BLaER1 (cell line): ENCODE data around the gene GPR158.

Source experiments
- H3K27ac ChIP-seq: shearing (Covaris generic); formaldehyde crosslinking; 2 replicates; pipeline ENCODE4 v1.8.1; 2022
- H3K27me3 ChIP-seq: shearing (Covaris generic); formaldehyde crosslinking; 2 replicates; pipeline ENCODE4 v1.8.1; 2022
- H3K36me3 ChIP-seq: shearing (Covaris generic); formaldehyde crosslinking; 2 replicates; pipeline ENCODE4 v1.8.1; 2022
- H3K4me1 ChIP-seq: shearing (Covaris generic); formaldehyde crosslinking; 2 replicates; pipeline ENCODE4 v1.8.1; 2022
- H3K4me2 ChIP-seq: shearing (Covaris generic); formaldehyde crosslinking; 2 replicates; pipeline ENCODE4 v1.8.1; 2022
- H3K4me3 ChIP-seq: shearing (Covaris generic); formaldehyde crosslinking; 2 replicates; pipeline ENCODE4 v1.8.1; 2022
- H3K9ac ChIP-seq: shearing (Covaris generic); formaldehyde crosslinking; 2 replicates; pipeline ENCODE4 v1.8.1; 2022
- H3K9me3 ChIP-seq: shearing (Covaris generic); formaldehyde crosslinking; 2 replicates; pipeline ENCODE4 v1.8.1; 2022
- H4K20me1 ChIP-seq: shearing (Covaris generic); formaldehyde crosslinking; 2 replicates; pipeline ENCODE4 v1.8.1; 2022
- Cebpa-rat ChIP-seq: shearing (Covaris generic); IDR thresholded peaks from 2 replicates; pipeline ENCODE4 v1.8.1; 2022

The GPR158 gene

DNA sequence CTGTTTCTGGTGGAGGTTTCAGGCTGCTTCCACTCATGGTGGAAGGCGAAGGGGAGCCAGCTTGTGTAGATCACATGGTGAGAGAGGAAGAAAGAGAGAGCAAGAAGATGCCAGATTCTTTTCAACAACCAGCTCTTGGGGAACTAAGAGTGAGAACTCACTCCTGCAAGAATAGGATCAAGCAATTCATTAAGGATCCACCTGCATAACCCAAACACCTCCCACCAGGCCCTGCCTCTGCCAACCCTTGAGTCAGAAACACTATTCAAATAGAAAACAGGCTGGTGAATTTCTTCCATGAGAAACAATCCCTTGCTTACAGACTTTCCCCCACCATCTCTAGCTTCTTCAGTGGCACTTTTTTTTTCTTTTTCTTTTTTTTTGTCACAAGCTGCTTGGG, 317.2 kb downstream of the GPR158 start:
- H3K4me2 ChIP-seq = no peak overlapping the region
- H3K36me3 ChIP-seq = no peaks in the 10 kb centered on the region
- no peaks in the 10 kb centered on the region for H4K20me1 ChIP-seq
- no peaks in the 10 kb centered on the region for H3K27me3 ChIP-seq
- no peaks in the 10 kb centered on the region for H3K4me1 ChIP-seq
- no peak for TF ChIP-seq Cebpa-rat
- no peak overlapping the region for H3K4me3 ChIP-seq
- no peak overlapping the region for H3K9ac ChIP-seq
- no peaks in the 10 kb centered on the region for H3K9me3 ChIP-seq
- H3K27ac ChIP-seq = no peak overlapping the region

DNA sequence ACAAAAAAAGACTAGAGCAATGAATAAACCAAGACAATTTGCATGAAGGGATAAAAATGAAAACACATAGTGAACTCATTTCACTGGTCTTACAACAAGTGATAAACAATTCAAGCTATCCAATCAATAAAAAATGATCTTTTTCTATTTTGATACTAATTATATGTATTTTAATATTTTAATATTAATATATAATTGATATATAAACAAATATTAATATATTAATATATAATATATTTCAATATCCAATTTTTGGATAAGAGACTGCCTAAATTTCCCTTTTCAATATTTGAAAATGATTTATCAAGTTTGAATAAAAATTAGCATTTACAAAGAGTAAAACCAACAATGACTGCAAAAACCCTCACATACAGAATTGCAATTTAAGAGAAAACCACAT, 317.9 kb downstream of the GPR158 start:
- no peaks in the 10 kb centered on the region for H3K9me3 ChIP-seq
- no peak for TF ChIP-seq Cebpa-rat
- no peaks in the 10 kb centered on the region for H3K4me1 ChIP-seq
- no peak overlapping the region for H3K4me3 ChIP-seq
- no peaks in the 10 kb centered on the region for H3K36me3 ChIP-seq
- no peak overlapping the region for H3K27ac ChIP-seq
- H4K20me1 ChIP-seq = no peaks in the 10 kb centered on the region
- no peak overlapping the region for H3K9ac ChIP-seq
- no peak overlapping the region for H3K4me2 ChIP-seq
- no peaks in the 10 kb centered on the region for H3K27me3 ChIP-seq

DNA sequence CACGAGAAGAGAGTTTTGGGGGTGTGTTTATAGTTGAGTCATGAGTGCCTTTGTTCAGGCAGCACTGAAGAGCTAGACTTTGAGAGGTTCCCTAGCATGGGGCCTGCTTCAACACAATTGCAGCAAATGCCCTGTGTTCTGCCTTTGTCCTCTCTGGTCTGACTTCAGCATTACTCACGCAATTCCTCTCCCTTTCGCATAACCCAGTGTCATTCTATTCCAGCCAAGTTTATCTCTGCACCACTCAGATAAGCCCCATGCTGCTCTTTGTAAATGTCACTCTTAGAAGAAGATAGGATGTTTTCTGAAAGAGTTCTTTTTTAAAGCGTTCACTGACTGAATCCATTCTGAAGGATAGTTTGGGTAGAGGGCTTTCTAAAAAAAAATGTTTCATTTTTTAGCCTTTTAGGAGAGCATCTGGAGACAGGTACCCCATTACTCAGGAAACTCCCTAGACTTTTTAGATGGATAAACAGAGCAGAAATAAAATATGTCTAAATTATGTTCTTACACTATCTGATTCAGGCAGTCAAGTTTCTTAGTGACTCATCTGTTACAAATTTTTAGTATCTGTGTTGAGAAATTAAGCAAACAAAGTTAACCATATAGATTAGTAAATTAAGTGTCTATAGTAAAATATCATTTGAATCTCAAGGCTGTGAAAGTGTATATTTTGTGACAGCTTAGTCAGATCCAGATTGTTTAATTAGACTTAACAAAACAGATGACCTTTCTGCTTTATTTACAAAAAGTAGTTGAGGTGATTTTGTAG, 318.5 kb downstream of the GPR158 start:
- H4K20me1 ChIP-seq = no peaks in the 10 kb centered on the region
- no peak overlapping the region for H3K9ac ChIP-seq
- no peak overlapping the region for H3K4me3 ChIP-seq
- H3K4me2 ChIP-seq = no peak overlapping the region
- H3K36me3 ChIP-seq = no peaks in the 10 kb centered on the region
- H3K4me1 ChIP-seq = no peaks in the 10 kb centered on the region
- no peak overlapping the region for H3K27ac ChIP-seq
- H3K27me3 ChIP-seq = no peaks in the 10 kb centered on the region
- TF ChIP-seq Cebpa-rat = no peak
- H3K9me3 ChIP-seq = no peaks in the 10 kb centered on the region

DNA sequence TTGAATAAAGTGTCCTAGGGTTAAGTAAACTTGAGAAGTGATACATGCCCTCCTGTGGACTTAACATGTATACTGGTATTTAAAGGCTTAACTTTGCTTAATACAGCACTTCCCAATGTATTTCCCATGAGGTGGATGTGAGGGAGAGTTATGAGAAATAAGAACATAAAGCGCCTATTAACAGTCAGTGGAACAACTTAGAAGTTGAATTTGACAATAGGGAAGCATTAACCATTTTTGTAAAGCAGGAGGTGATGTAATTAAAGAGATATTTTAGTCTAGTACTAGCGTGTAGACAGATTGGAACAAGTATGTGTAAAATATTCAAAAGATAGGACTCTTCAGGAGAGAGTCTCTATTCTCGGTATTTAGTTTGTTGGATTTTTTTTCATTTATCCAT, 322.4 kb downstream of the GPR158 start:
- H4K20me1 ChIP-seq = no peaks in the 10 kb centered on the region
- no peak overlapping the region for H3K4me2 ChIP-seq
- TF ChIP-seq Cebpa-rat = no peak
- no peak overlapping the region for H3K4me3 ChIP-seq
- H3K27me3 ChIP-seq = no peaks in the 10 kb centered on the region
- H3K4me1 ChIP-seq = no peaks in the 10 kb centered on the region
- H3K27ac ChIP-seq = no peak overlapping the region
- no peaks in the 10 kb centered on the region for H3K36me3 ChIP-seq
- H3K9ac ChIP-seq = no peak overlapping the region
- no peaks in the 10 kb centered on the region for H3K9me3 ChIP-seq

DNA sequence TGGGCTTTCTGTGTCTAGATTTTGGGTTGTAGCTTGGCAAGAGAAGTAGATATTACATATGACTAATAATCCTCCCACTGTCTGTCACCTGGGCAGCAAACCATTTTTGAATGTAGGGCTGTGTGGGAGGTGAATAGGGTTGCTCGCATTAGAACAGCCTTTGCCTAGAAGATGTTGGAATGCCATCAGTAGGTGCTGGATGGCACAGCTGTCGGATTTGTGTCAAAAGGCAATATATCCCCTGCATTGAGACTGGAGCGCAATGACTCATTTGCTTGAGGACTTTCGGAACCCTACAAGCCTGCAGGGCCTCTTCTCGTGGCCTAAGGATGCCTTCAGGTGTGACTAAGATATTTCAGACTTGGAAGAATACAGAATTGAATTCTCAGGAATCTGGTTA, 323.8 kb downstream of the GPR158 start:
- Histone ChIP-seq H3K27me3 (no peaks in the 10 kb centered on the region), H3K27ac (no peak overlapping the region), H3K9ac (no peak overlapping the region), H3K36me3 (no peaks in the 10 kb centered on the region), H4K20me1 (no peaks in the 10 kb centered on the region), H3K9me3 (no peaks in the 10 kb centered on the region), H3K4me2 (no peak overlapping the region), H3K4me3 (no peak overlapping the region), H3K4me1 (no peaks in the 10 kb centered on the region)
- TF ChIP-seq Cebpa-rat = no peak

DNA sequence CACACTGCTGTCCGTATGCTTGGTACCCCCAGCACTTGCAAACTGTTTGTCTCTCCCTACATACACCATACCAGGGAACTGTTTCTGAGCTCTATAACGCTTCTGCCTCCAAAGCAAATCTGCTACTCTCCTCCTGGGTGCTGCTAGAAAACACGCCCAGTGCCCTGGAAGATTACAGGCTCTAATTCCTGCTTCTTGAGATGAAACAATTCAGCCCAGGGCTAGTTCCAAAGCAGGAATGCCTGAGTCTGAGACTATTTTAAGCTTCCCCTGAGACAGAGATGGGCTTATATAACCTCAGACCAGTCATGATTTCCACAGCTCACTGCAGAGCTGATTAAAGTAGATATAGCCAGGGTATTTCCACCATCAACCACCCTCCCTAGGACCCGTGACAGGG, 327.1 kb downstream of the GPR158 start:
- Histone ChIP-seq H4K20me1 (no peaks in the 10 kb centered on the region), H3K9ac (no peak overlapping the region), H3K9me3 (no peaks in the 10 kb centered on the region), H3K4me1 (no peaks in the 10 kb centered on the region), H3K27me3 (no peaks in the 10 kb centered on the region), H3K4me2 (no peak overlapping the region), H3K36me3 (no peaks in the 10 kb centered on the region), H3K27ac (no peak overlapping the region), H3K4me3 (no peak overlapping the region)
- TF ChIP-seq Cebpa-rat = no peak

DNA sequence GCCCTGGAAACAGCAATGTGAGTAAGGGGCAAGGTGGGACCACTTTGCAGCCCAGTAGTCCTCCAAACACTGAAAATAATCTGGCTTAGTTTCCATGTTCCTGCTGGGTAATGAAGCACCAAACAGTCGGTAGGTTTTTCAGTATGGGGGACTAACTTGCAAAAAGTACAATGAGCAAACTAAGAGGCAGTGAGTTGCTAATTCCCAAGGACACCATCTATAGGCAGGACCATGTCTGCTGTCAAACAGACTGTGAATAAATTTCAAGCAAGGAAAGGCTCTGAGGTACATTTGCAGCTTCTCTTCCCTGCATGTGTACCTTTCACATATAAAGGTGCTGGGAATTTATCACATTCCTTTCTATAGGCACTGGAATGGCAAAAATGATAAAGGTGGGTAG, 327.7 kb downstream of the GPR158 start:
- Histone ChIP-seq H3K9me3 (no peaks in the 10 kb centered on the region), H4K20me1 (no peaks in the 10 kb centered on the region), H3K4me2 (no peak overlapping the region), H3K27me3 (no peaks in the 10 kb centered on the region), H3K9ac (no peak overlapping the region), H3K27ac (no peak overlapping the region), H3K36me3 (no peaks in the 10 kb centered on the region), H3K4me1 (no peaks in the 10 kb centered on the region), H3K4me3 (no peak overlapping the region)
- TF ChIP-seq Cebpa-rat = no peak

DNA sequence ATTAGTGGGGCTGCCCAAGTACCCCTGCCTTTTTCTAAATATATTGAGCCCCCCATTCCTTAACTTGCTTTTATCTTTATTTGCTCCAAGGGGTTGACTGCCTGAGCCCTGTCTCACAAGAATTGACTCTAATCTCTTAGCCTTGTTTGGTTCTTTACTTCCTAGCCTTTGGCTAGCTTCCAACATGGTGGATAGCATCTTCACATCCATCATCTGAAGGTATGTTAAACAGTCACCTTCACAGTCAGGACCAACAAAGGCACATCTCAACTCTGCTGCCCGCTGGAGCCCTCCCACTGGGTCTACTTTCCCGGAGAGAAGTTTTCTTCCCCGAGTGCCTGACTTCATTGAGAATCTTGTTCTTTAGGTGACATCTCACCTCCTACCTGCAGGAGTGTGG, 329.5 kb downstream of the GPR158 start:
- no peak for TF ChIP-seq Cebpa-rat
- Histone ChIP-seq H4K20me1 (no peaks in the 10 kb centered on the region), H3K4me2 (no peak overlapping the region), H3K4me1 (no peaks in the 10 kb centered on the region), H3K36me3 (no peaks in the 10 kb centered on the region), H3K27ac (no peak overlapping the region), H3K9ac (no peak overlapping the region), H3K9me3 (no peaks in the 10 kb centered on the region), H3K4me3 (no peak overlapping the region), H3K27me3 (no peaks in the 10 kb centered on the region)

DNA sequence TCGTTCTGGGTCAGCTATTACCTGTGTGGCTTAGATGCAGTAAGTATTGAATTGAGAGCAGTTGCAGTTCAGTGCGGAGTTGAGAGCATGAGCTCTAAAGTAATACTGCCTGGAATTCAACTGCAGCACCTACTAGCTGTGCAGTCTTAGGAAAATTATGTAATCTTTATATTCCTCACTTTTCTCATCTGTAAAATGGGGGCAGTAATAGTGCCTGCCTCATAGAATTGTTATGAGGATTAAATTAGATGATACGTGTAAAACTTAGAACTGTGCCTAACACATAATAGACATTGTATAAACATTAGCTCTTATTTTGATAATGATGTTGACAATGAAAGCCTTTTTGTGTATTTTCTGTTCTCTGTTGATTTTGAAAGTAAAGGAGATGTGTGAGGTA, 330.0 kb downstream of the GPR158 start:
- H3K4me3 ChIP-seq = no peak overlapping the region
- no peak overlapping the region for H3K9ac ChIP-seq

DNA sequence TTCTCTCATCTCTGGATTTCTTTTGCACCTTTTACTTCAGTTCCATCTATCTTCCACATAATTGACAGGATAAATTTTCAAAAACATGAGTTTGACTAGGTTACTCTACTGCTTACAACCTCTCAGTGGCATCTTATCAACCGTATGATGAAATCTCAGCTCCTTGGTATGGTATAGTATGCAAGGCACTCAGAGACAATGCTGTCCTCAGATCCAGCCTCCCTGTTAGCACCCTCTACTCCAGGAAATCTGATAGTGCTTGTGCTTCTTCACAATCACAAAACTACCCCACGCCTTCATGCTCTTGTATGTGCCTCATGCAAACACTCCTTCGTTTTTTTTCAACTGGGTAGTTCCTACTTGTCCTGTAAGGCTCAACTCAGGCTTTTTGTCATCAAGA, 330.7 kb downstream of the GPR158 start:
- H4K20me1 ChIP-seq = no peaks in the 10 kb centered on the region
- H3K4me3 ChIP-seq = no peak overlapping the region
- H3K4me1 ChIP-seq = no peaks in the 10 kb centered on the region
- H3K27me3 ChIP-seq = no peaks in the 10 kb centered on the region
- H3K36me3 ChIP-seq = no peaks in the 10 kb centered on the region
- no peak overlapping the region for H3K27ac ChIP-seq
- H3K9ac ChIP-seq = no peak overlapping the region
- TF ChIP-seq Cebpa-rat = no peak
- H3K4me2 ChIP-seq = no peak overlapping the region
- H3K9me3 ChIP-seq = no peaks in the 10 kb centered on the region

More for the DNA sequence above, 330.0 kb downstream of the GPR158 start:
- no peaks in the 10 kb centered on the region for H3K27me3 ChIP-seq
- H4K20me1 ChIP-seq = no peaks in the 10 kb centered on the region
- TF ChIP-seq Cebpa-rat = no peak
- no peaks in the 10 kb centered on the region for H3K9me3 ChIP-seq
- no peak overlapping the region for H3K4me2 ChIP-seq
- no peaks in the 10 kb centered on the region for H3K4me1 ChIP-seq
- H3K27ac ChIP-seq = no peak overlapping the region
- H3K36me3 ChIP-seq = no peaks in the 10 kb centered on the region
